Prostate gland (tissue), 2 donors: ENCODE data around the gene FAM161A.

ENCODE experiments used
- POLR2A ChIP-seq: fragments of 450-650 bp; IDR thresholded peaks from one replicate; pipeline ENCODE4 v1.6.1; 2016; ENCODE audit warnings: antibody characterized with exemption, mild to moderate bottlenecking
- POLR2AphosphoS5 ChIP-seq: sonication (generic); formaldehyde crosslinking; IDR thresholded peaks from one replicate; pipeline ENCODE4 v1.6.1; 2017; ENCODE audit warnings: antibody characterized with exemption
- TF ChIP-seq, protein P1 (sequence below), 4 experiments: fragments of 200-600 bp in 2 of 4; fragments of 450-650 bp in 2 of 4; sonication (generic) in 2 of 4; IDR thresholded peaks; 1 replicate in 3 of 4; 2 replicates in 1 of 4; pipeline ENCODE4 v1.5.1; 2016 to 2019; ENCODE audit warnings: antibody characterized with exemption in 4 of 4, mild to moderate bottlenecking in 2 of 4, moderate library complexity in 2 of 4

DNA sequence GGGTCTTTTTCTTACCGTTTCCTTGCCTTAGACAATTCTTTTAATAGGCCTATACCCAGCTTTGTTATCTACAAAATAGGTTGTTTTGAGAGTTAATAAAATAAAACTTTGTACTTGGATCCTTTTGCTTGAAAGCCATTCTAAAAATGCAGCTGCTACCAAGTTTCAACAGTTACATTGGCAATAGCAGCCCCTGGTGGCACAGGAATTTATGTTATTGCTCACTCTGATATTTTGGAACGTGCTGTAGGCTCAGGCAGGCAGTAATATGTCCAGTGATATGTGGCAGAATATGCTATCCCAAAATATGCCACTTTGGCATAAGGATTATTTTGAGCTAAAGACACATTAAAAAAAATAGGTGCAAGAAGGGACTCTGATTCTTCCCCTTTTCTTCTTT, 45.0 kb upstream of the FAM161A start:
- TF ChIP-seq, protein P1, sequence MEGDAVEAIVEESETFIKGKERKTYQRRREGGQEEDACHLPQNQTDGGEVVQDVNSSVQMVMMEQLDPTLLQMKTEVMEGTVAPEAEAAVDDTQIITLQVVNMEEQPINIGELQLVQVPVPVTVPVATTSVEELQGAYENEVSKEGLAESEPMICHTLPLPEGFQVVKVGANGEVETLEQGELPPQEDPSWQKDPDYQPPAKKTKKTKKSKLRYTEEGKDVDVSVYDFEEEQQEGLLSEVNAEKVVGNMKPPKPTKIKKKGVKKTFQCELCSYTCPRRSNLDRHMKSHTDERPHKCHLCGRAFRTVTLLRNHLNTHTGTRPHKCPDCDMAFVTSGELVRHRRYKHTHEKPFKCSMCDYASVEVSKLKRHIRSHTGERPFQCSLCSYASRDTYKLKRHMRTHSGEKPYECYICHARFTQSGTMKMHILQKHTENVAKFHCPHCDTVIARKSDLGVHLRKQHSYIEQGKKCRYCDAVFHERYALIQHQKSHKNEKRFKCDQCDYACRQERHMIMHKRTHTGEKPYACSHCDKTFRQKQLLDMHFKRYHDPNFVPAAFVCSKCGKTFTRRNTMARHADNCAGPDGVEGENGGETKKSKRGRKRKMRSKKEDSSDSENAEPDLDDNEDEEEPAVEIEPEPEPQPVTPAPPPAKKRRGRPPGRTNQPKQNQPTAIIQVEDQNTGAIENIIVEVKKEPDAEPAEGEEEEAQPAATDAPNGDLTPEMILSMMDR (IDR thresholded peaks at IDR 0.05): peak in 2 of 4 experiments; percentile 11 to 24
- TF ChIP-seq POLR2A: no peak
- TF ChIP-seq POLR2AphosphoS5: no peak
